Measurements from ENCODE around the gene DCBLD1.

DCBLD1 gene

DNA sequence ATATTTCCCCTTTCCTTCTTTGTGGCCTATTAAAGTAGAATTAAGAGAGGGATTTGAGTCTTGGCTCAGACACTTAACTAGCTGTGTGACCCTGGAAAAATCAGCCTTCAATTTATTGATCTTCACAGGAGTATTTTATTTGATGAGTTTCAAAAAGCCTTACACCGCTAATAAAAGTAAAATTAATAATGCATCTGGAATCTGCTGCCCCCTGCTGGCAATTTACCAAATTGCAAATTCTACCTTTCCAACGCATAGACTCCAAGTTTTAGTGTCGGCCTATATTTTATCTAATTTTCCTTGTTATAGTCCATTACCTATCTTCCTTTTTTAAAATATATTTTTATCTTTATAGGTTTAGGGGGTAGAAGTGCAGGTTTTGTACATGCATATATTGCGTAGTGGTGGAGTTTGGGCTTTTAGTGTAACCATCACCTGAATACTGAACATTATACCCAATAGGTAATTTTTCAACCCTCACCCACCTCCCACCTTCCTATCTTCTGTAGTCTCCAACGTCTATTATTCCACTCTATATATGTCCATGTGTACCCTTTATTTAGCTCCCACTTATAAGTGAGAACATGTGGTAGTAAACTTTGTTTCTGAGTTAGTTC is 73.5 kb downstream of the DCBLD1 start:
- Histone ChIP-seq H3K4me2 (ENCODE audit: low read depth, low read length, poor library complexity, severe bottlenecking) (peak overlapping the region; percentile 51), H3K79me2 (ENCODE audit: insufficient read depth, low read length) (no peaks in the 10 kb centered on the region), H3K27me3 (ENCODE audit: insufficient read depth, low read length, poor library complexity, severe bottlenecking) (no peaks in the 10 kb centered on the region), H3K4me1 (ENCODE audit: insufficient read depth, low read length, poor library complexity, severe bottlenecking) (peaks cover 23% of the 10 kb centered on the region), H4K20me1 (ENCODE audit: insufficient read depth, low read length, poor library complexity, severe bottlenecking) (no peaks in the 10 kb centered on the region), H3K9ac (ENCODE audit: low read depth, low read length, poor library complexity, severe bottlenecking) (no peak overlapping the region), H2AFZ (ENCODE audit: low read length) (peak overlapping the region; percentile 22; the same call in 1 of the 2 replicates), H3K9me2 (replicated peaks; ENCODE audit: low read depth, low read length) (no peaks in the 10 kb centered on the region), H3F3A (ENCODE audit: low read depth) (no peaks in the 10 kb centered on the region), H3K4me3 (ENCODE audit: low read length, poor library complexity, severe bottlenecking) (peak overlapping the region; percentile 37), H3K9me3 (ENCODE audit: insufficient read depth, low read depth, low read length) (no peaks in the 10 kb centered on the region), H3K36me3 (ENCODE audit: insufficient read depth, low read length) (peaks cover 4% of the 10 kb centered on the region; the same call in 1 of the 2 replicates)
- no peak for TF ChIP-seq EZH2phosphoT487 (IDR thresholded peaks at IDR 0.05; ENCODE audit: borderline replicate concordance)
- TF ChIP-seq, protein P1, sequence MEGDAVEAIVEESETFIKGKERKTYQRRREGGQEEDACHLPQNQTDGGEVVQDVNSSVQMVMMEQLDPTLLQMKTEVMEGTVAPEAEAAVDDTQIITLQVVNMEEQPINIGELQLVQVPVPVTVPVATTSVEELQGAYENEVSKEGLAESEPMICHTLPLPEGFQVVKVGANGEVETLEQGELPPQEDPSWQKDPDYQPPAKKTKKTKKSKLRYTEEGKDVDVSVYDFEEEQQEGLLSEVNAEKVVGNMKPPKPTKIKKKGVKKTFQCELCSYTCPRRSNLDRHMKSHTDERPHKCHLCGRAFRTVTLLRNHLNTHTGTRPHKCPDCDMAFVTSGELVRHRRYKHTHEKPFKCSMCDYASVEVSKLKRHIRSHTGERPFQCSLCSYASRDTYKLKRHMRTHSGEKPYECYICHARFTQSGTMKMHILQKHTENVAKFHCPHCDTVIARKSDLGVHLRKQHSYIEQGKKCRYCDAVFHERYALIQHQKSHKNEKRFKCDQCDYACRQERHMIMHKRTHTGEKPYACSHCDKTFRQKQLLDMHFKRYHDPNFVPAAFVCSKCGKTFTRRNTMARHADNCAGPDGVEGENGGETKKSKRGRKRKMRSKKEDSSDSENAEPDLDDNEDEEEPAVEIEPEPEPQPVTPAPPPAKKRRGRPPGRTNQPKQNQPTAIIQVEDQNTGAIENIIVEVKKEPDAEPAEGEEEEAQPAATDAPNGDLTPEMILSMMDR (conservative IDR thresholded peaks at IDR 0.05; ENCODE audit: low read length): peak; percentile 83

DNA sequence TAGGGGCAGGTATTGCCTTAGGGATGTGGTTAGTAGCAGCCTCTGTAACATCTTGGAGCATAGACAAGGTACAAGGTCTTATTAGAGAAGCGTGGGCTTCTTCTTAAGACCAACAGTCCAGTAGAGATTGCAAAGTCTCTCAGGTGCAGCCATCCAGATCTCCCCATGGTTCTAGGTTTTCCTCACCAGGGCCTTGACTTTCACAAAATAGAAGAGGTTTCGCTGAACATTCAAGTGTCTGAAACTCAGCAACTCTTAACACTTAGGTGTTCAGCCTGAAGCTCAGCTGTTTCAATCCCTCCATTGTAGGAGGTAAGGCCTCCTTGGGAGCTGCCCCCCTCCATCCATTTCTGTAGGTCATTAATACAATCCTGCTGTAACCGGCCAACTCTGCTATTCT is 75.5 kb downstream of the DCBLD1 start:
- Histone ChIP-seq H3K9me2 (replicated peaks; ENCODE audit: low read depth, low read length) (no peaks in the 10 kb centered on the region), H3K4me3 (ENCODE audit: low read length, poor library complexity, severe bottlenecking) (no peak overlapping the region), H3K79me2 (ENCODE audit: insufficient read depth, low read length) (no peaks in the 10 kb centered on the region), H3K9me3 (ENCODE audit: insufficient read depth, low read depth, low read length) (no peaks in the 10 kb centered on the region), H3K4me2 (ENCODE audit: low read depth, low read length, poor library complexity, severe bottlenecking) (no peak overlapping the region), H4K20me1 (ENCODE audit: insufficient read depth, low read length, poor library complexity, severe bottlenecking) (no peaks in the 10 kb centered on the region), H3K9ac (ENCODE audit: low read depth, low read length, poor library complexity, severe bottlenecking) (no peak overlapping the region), H3F3A (ENCODE audit: low read depth) (no peaks in the 10 kb centered on the region), H3K27me3 (ENCODE audit: insufficient read depth, low read length, poor library complexity, severe bottlenecking) (no peaks in the 10 kb centered on the region), H3K36me3 (ENCODE audit: insufficient read depth, low read length) (peaks cover 22% of the 10 kb centered on the region), H2AFZ (ENCODE audit: low read length) (no peak overlapping the region), H3K4me1 (ENCODE audit: insufficient read depth, low read length, poor library complexity, severe bottlenecking) (peaks cover 17% of the 10 kb centered on the region)
- TF ChIP-seq, protein P1 (conservative IDR thresholded peaks at IDR 0.05; ENCODE audit: low read length): no peak
- TF ChIP-seq EZH2phosphoT487 (IDR thresholded peaks at IDR 0.05; ENCODE audit: borderline replicate concordance): no peak

DNA sequence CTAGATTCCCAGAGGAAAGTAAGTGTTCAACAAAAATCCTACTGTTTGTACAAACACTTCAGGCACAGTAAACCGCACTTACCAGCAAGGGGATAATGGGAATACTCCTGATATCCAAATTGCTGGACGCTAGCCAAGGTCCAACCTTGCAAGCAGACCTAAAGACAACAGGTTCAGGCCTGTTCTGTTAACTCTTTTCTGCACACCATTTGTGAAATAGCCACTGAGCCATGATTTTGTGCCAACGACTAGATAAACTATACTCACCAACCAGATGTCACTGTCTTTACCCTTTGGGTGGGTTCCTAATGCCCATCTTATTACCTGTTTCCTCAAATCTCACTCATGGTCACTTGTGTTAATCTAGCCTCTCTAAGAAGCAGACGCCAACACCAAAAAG is 76.3 kb downstream of the DCBLD1 start:
- H3K4me1 ChIP-seq (ENCODE audit: insufficient read depth, low read length, poor library complexity, severe bottlenecking): peaks cover 8% of the 10 kb centered on the region
- H3K9ac ChIP-seq (ENCODE audit: low read depth, low read length, poor library complexity, severe bottlenecking): no peak overlapping the region
- H3K9me3 ChIP-seq (ENCODE audit: insufficient read depth, low read depth, low read length): no peaks in the 10 kb centered on the region
- H3F3A ChIP-seq (ENCODE audit: low read depth): no peaks in the 10 kb centered on the region
- no peak overlapping the region for H2AFZ ChIP-seq (ENCODE audit: low read length)
- H3K9me2 ChIP-seq (replicated peaks; ENCODE audit: low read depth, low read length): no peaks in the 10 kb centered on the region
- H4K20me1 ChIP-seq (ENCODE audit: insufficient read depth, low read length, poor library complexity, severe bottlenecking): no peaks in the 10 kb centered on the region
- no peaks in the 10 kb centered on the region for H3K27me3 ChIP-seq (ENCODE audit: insufficient read depth, low read length, poor library complexity, severe bottlenecking)
- no peak overlapping the region for H3K4me3 ChIP-seq (ENCODE audit: low read length, poor library complexity, severe bottlenecking)
- H3K36me3 ChIP-seq (ENCODE audit: insufficient read depth, low read length): peaks cover 28% of the 10 kb centered on the region
- no peaks in the 10 kb centered on the region for H3K79me2 ChIP-seq (ENCODE audit: insufficient read depth, low read length)
- TF ChIP-seq EZH2phosphoT487 (IDR thresholded peaks at IDR 0.05; ENCODE audit: borderline replicate concordance): no peak
- TF ChIP-seq, protein P1 (conservative IDR thresholded peaks at IDR 0.05; ENCODE audit: low read length): no peak
- H3K4me2 ChIP-seq (ENCODE audit: low read depth, low read length, poor library complexity, severe bottlenecking): no peak overlapping the region

Measured in Loucy (cell line).